ENCODE results near the gene TMEM132C.

Gene TMEM132C

GRCh38 chr12:128682548-128683275 is 415.7 kb downstream of the TMEM132C start:
- no peak for DNase-seq

GRCh38 chr12:128684352-128684751 is 417.4 kb downstream of the TMEM132C start:
- DNase-seq, result no peak

GRCh38 chr12:128685903-128686475 is 419.0 kb downstream of the TMEM132C start:
- DNase-seq, result no peak

GRCh38 chr12:128687851-128688250 is 420.9 kb downstream of the TMEM132C start:
- DNase-seq, result no peak

- no peak for DNase-seq
Measured at GRCh38 chr12:128690641-128691040, 423.7 kb downstream of the TMEM132C start.

- DNase-seq, result no peak
Measured at GRCh38 chr12:128693115-128693514, 426.1 kb downstream of the TMEM132C start.

- DNase-seq, result no peak
Measured at GRCh38 chr12:128693771-128694170, 426.8 kb downstream of the TMEM132C start.

GRCh38 chr12:128694445-128694844 is 427.5 kb downstream of the TMEM132C start:
- no peak for DNase-seq

GRCh38 chr12:128695697-128696096 is 428.7 kb downstream of the TMEM132C start:
- no peak for DNase-seq

GRCh38 chr12:128698301-128698972 is 431.5 kb downstream of the TMEM132C start:
- DNase-seq, result no peak

GRCh38 chr12:128699106-128699505 is 432.1 kb downstream of the TMEM132C start:
- no peak for DNase-seq

GRCh38 chr12:128702371-128702770 is 435.4 kb downstream of the TMEM132C start:
- no peak for DNase-seq

GRCh38 chr12:128705140-128705539 is 438.2 kb downstream of the TMEM132C start:
- no peak for DNase-seq

- no peak for DNase-seq
Measured at GRCh38 chr12:128707488-128707887, 440.5 kb downstream of the TMEM132C start.

GRCh38 chr12:128708789-128709188 is 441.8 kb downstream of the TMEM132C start:
- no peak for DNase-seq

- DNase-seq, result no peak
Measured at GRCh38 chr12:128709660-128710059, 442.7 kb downstream of the TMEM132C start.

- no peak for DNase-seq
Measured at GRCh38 chr12:128711486-128711885, 444.5 kb downstream of the TMEM132C start.

- no peak for DNase-seq
Measured at GRCh38 chr12:128712622-128713021, 445.7 kb downstream of the TMEM132C start.

GRCh38 chr12:128715485-128715884 is 448.5 kb downstream of the TMEM132C start:
- no peak for DNase-seq

GRCh38 chr12:128724468-128725046 is 457.6 kb downstream of the TMEM132C start:
- no peak for DNase-seq

GRCh38 chr12:128726886-128727285 is 459.9 kb downstream of the TMEM132C start:
- DNase-seq, result no peak

- no peak for DNase-seq
Measured at GRCh38 chr12:128727461-128727860, 460.5 kb downstream of the TMEM132C start.

GRCh38 chr12:128727999-128728398 is 461.0 kb downstream of the TMEM132C start:
- DNase-seq, result no peak

- DNase-seq, result no peak
Measured at GRCh38 chr12:128729628-128730121, 462.7 kb downstream of the TMEM132C start.

All from activated T-cell treated with anti-CD3 and anti-CD28 coated beads, Interleukin-2, amount 50 U/mL, for 1 hour (primary cell).